PFSK-1 (cell line): ENCODE data around the gene KCNQ2.

ENCODE experiments used
- FOXP2 ChIP-seq: optimal IDR thresholded peaks from 2 replicates; pipeline ENCODE3; 2011; ENCODE audit warnings: borderline replicate concordance, control low read depth, inconsistent platforms; ENCODE audit not compliant: insufficient read depth; ENCODE audit errors: extremely low read length, extremely low read depth
- POLR2AphosphoS5 ChIP-seq: IDR thresholded peaks from 2 replicates; pipeline ENCODE4 v1.6.1; 2012; ENCODE audit warnings: low read depth, mild to moderate bottlenecking, control low read depth, low read length, moderate library complexity
- REST ChIP-seq, 2 experiments: IDR thresholded peaks; 2 replicates each; pipeline versions ENCODE4 v1.6.1 to v1.8.0; 2011 to 2012; ENCODE audit warnings: low read depth in 2 of 2, low read length in 2 of 2, control low read depth in 1 of 2, inconsistent platforms in 1 of 2, mild to moderate bottlenecking in 1 of 2, moderate library complexity in 1 of 2; ENCODE audit not compliant: insufficient read depth in 1 of 2
- SIN3A ChIP-seq: IDR thresholded peaks from 2 replicates; pipeline ENCODE4 v1.6.1; 2012; ENCODE audit warnings: mild to moderate bottlenecking, low read length, moderate library complexity, borderline replicate concordance; ENCODE audit not compliant: insufficient read depth
- TAF1 ChIP-seq: IDR thresholded peaks from 2 replicates; pipeline ENCODE4 v1.6.1; 2012; ENCODE audit warnings: low read length, control low read depth, borderline replicate concordance; ENCODE audit not compliant: insufficient read depth

The KCNQ2 gene

DNA sequence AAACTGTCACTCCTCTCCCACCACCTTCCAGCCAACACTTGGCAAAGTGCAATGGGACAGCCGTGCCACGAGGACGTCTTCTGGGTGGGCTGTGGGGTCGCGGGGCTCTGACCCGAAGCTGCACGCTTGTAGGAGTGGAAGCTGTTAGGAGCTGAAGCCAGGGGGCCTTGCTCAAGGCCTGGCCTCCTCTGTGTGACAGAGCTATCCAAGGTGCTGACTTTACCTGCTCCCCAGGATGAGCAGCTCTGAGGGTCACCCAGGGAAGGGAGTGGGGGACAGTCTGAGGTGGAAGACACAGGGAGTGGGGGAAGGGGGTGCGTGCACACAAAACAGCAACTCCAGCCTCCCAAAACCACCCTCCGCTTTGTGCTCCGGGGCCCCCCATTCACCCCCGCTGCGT is 93.8 kb downstream of the KCNQ2 start:
- TF ChIP-seq TAF1: no peak
- no peak for TF ChIP-seq FOXP2
- TF ChIP-seq REST (IDR thresholded peaks at IDR 0.05; ENCODE audit: insufficient read depth in 1 of 2, low read depth in 2 of 2, low read length in 2 of 2): peak; percentile 83 to 92

DNA sequence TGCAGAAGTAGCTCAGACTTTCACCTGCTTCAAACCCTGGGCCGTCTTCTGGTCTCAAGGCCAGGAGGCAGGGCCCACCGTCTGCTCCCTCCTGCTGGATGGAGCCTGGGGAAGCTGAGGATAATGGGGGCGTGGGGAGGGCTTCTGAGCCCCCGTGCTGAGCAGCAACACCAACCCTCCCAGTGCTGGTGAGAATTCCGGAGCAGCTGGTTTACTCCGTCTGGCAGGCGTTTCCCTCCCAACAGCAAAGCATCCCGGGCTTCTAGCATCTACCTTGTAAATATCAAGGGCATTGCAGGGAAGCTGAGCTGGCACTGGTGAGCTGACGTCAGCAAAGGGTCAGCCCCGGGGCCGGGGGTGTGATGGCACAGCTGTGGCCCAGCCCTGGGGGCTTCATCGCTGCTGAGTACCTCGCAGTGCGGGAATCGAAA is 94.5 kb downstream of the KCNQ2 start:
- TF ChIP-seq POLR2AphosphoS5 (no peak), TAF1 (no peak), REST (IDR thresholded peaks at IDR 0.05; ENCODE audit: insufficient read depth in 1 of 2, low read depth in 2 of 2, low read length in 2 of 2) (no peak), FOXP2 (no peak), SIN3A (no peak)

DNA sequence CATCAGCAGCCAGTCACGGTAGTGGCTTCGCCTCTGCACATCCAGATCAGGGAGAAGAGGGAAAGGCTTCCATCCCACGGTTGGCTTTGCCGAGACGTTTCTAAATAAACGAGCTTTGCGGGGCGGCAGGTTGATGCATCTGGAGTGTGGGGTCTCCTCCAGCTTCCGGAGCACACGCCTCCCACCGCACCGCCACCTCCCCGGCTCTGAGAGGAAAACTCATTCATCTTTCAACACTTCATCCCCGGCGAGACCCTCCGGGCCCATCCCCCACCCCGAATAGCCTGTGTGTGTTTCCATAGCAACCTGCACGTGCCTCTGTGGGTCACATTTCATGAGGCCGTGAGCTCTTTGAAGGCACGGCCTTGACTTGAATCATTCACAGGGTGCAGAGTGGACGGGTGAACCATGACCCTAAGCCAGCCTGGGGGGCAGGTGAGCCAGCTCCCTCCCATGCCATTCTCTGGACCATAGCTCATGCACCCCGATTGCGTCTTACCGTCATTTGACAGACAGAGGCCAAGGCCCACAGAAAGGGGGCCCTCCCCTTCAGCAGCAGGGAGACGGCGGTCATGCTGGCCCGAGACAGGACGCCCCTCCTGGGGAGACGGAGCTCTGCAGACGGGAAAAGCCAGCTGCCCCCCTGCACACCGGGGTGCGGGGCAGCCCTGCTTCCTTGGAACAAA is 95.1 kb downstream of the KCNQ2 start:
- no peak for TF ChIP-seq SIN3A
- no peak for TF ChIP-seq TAF1
- no peak for TF ChIP-seq REST (IDR thresholded peaks at IDR 0.05; ENCODE audit: insufficient read depth in 1 of 2, low read depth in 2 of 2, low read length in 2 of 2)
- no peak for TF ChIP-seq FOXP2
- TF ChIP-seq POLR2AphosphoS5: no peak

DNA sequence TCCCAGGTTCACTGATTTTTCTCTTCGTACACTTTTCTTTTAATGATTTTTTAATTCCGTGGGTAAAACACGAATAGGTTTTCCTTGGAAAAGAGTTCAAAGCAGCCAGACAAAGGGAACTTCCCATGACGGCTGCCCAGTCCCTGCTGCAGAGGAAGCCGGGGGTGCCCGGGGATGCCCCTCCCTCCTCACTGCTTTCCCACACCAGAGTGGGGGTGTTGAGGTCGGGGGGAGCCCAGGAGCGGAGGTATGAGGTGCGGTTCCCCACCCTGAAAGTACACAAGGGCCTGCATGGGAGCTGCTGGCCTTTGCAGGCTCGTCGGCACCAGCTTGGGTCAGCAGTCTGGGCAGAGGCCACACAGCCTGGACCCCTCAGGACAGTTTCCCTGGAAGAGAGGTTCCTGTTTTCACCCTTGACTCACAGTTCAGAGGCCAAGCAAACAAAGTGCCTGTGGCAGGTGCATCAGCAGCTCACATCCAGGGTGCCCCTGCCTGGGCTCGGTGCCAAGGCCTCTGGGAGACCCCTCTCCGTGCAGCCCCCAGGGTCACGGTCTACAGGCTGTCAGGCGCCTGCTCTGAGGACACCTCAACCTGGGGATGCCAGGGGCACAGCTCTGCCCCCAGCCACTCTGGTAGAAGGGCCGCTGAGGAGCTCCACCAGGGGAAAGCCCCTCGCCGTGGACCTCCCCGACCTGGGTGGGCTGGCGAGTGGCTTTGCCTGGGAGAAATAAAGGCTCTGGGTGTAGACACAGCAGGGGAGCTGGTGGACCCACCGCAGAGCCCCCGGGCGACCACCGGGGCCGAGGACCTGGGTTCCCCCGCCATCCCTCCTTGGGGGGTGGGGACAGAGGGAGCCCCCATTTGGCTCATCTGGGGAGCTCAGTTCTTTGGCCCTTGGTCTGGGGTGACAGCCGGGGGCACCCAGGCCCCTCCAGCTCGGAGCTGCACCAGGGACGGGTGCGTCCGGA is 95.9 kb downstream of the KCNQ2 start:
- TF ChIP-seq POLR2AphosphoS5 (no peak), TAF1 (no peak), REST (IDR thresholded peaks at IDR 0.05; ENCODE audit: insufficient read depth in 1 of 2, low read depth in 2 of 2, low read length in 2 of 2) (no peak), SIN3A (no peak), FOXP2 (no peak)
